K562 (cell line): Measurements from ENCODE around the gene ZNF668. TPM values are rescaled to one million over a fixed set of nuclear protein-coding genes. Genes with fewer than 3 reads are reported as not detected.

Source experiments
- ATAC-seq: fragments of 200-7000 bp; cut with Tn5 transposase; 3 replicates; pipeline ENCODE4 v1.9.1; 2020; ENCODE audit warnings: moderate library complexity
- BruUV-seq: library from RNA; stranded (reverse); fragments of 400-500 nt; replicated peaks from 2 replicates; lab custom pipeline; 2021; lab: Mats Ljungman, UMichigan
- CTCF ChIA-PET: fragments of 300-600 bp; formaldehyde crosslinking; extraction: SDS; loops from one replicate; lab custom pipeline; 2021; ENCODE audit warnings: low intra/inter-chr PET ratio; lab: Yijun Ruan, JAX
- POLR2A ChIA-PET: fragments of 300-600, 350-650 bp; sonication (Branson Sonifier 250); formaldehyde crosslinking; extraction: SDS; loops from one replicate; lab custom pipeline; 2021; ENCODE audit warnings: antibody characterized with exemption, inconsistent platforms; lab: Yijun Ruan, JAX
- DNase-seq, 4 experiments: peaks; one replicate each; pipeline versions ENCODE4 v3.0.0 to v3.0.0-alpha.2; 2011 to 2018; ENCODE audit warnings: low spot score in 3 of 4, mixed read lengths in 3 of 4; ENCODE audit errors: extremely low read depth in 1 of 4
- FAIRE-seq: peaks from 2 replicates; lab custom pipeline; 2011; peaks lifted over from hg19 to GRCh38; lab: Jason Lieb, UNC
- H2AFZ ChIP-seq: 2 replicates; pipeline ENCODE4 v1.6.0; 2011; ENCODE audit warnings: low read depth, low read length, control low read depth, inconsistent platforms
- H3K27ac ChIP-seq: fragments of 200-600 bp; 3 replicates; pipeline ENCODE4 v1.8.0; 2011; ENCODE audit warnings: low read depth, mild to moderate bottlenecking, control low read depth, inconsistent platforms, low read length, moderate library complexity, mixed read lengths; ENCODE audit errors: extremely low read depth
- H3K27me3 ChIP-seq, 2 experiments: fragments of 300-600 bp in 1 of 2; 2 replicates in 1 of 2; 3 replicates in 1 of 2; pipeline versions ENCODE4 v1.6.0 to v1.8.0; 2011; ENCODE audit warnings: inconsistent platforms in 2 of 2, low read length in 2 of 2, mild to moderate bottlenecking in 1 of 2, mixed read lengths in 1 of 2, moderate library complexity in 1 of 2; ENCODE audit not compliant: control insufficient read depth in 2 of 2, insufficient read depth in 2 of 2
- H3K36me3 ChIP-seq: fragments of 300-600 bp; 3 replicates; pipeline ENCODE4 v1.8.0; 2011; ENCODE audit warnings: mild to moderate bottlenecking, low read length, inconsistent platforms; ENCODE audit not compliant: control insufficient read depth, insufficient read depth
- H3K4me1 ChIP-seq, 2 experiments: fragments of 200-600 bp in 1 of 2; replicated peaks in 1 of 2; 2 replicates in 1 of 2; 3 replicates in 1 of 2; pipeline versions ENCODE4 v1.5.1 to v1.8.0; 2011; ENCODE audit warnings: inconsistent platforms in 2 of 2, low read length in 2 of 2, mild to moderate bottlenecking in 1 of 2, mixed read lengths in 1 of 2, moderate library complexity in 1 of 2; ENCODE audit not compliant: control insufficient read depth in 2 of 2, insufficient read depth in 2 of 2
- H3K4me2 ChIP-seq: 2 replicates; pipeline ENCODE4 v1.6.1; 2011; ENCODE audit warnings: low read length, control low read depth, inconsistent platforms, mixed read lengths; ENCODE audit not compliant: insufficient read depth
- H3K4me3 ChIP-seq: fragments of 200-600 bp; sonication (generic), shearing (Covaris generic); 2 replicates; pipeline ENCODE4 v1.5.1; 2016; ENCODE audit warnings: control low read depth, inconsistent platforms
- H3K79me2 ChIP-seq: fragments of 200-600 bp; 3 replicates; pipeline ENCODE4 v1.8.0; 2011; ENCODE audit warnings: low read length, inconsistent platforms; ENCODE audit not compliant: control insufficient read depth, insufficient read depth
- H3K9ac ChIP-seq, 2 experiments: 2 replicates each; pipeline versions ENCODE4 v1.6.0 to v1.6.1; 2011; ENCODE audit warnings: low read depth in 2 of 2, low read length in 2 of 2, control low read depth in 1 of 2, inconsistent platforms in 1 of 2, mild to moderate bottlenecking in 1 of 2, mixed read lengths in 1 of 2; ENCODE audit not compliant: insufficient read depth in 1 of 2
- H3K9me1 ChIP-seq: one replicate; pipeline ENCODE4 v1.6.0; 2011; ENCODE audit warnings: inconsistent platforms, mild to moderate bottlenecking, low read length, moderate library complexity; ENCODE audit not compliant: control insufficient read depth, insufficient read depth
- H3K9me3 ChIP-seq: replicated peaks from 2 replicates; pipeline ENCODE4 v1.5.1; 2011; ENCODE audit warnings: low read depth, low read length, inconsistent platforms; ENCODE audit not compliant: control insufficient read depth, insufficient read depth
- H4K20me1 ChIP-seq: replicated peaks from 2 replicates; pipeline ENCODE4 v1.6.1; 2011; ENCODE audit warnings: low read length, inconsistent platforms, mixed read lengths; ENCODE audit not compliant: control insufficient read depth, insufficient read depth
- FOXK2 ChIP-seq, 2 experiments: fragments of 450-650 bp; IDR thresholded peaks in 1 of 2; conservative IDR thresholded peaks in 1 of 2; 2 replicates each; pipeline ENCODE4 v1.6.1; 2016; ENCODE audit warnings: low read depth in 2 of 2, mild to moderate bottlenecking in 1 of 2
- HBP1 ChIP-seq: fragments of 450-650 bp; formaldehyde crosslinking; IDR thresholded peaks from 2 replicates; pipeline ENCODE4 v1.4.0; 2022; ENCODE audit warnings: missing genetic modification characterization
- HDAC1 ChIP-seq, 2 experiments: fragments of 450-650 bp; IDR thresholded peaks; 2 replicates each; pipeline ENCODE4 v1.6.1; 2016 to 2017; ENCODE audit warnings: inconsistent platforms in 1 of 2, mild to moderate bottlenecking in 1 of 2, moderate library complexity in 1 of 2
- HMG20B ChIP-seq: fragments of 250-450 bp; sonication (Bioruptor Pico); IDR thresholded peaks from 2 replicates; pipeline ENCODE4 v1.5.0; 2021; ENCODE audit warnings: mild to moderate bottlenecking
- KDM4B ChIP-seq, 2 experiments: fragments of 450-650 bp in 1 of 2; sonication (generic) in 1 of 2; IDR thresholded peaks; 2 replicates each; pipeline ENCODE4 v1.6.1; 2016 to 2017; ENCODE audit warnings: borderline replicate concordance in 2 of 2, antibody characterized with exemption in 1 of 2, low read depth in 1 of 2, mild to moderate bottlenecking in 1 of 2
- KLF13 ChIP-seq: fragments of 450-650 bp; IDR thresholded peaks from 2 replicates; pipeline ENCODE4 v1.6.1; 2016; ENCODE audit warnings: missing genetic modification characterization, low read depth, mild to moderate bottlenecking, missing compliant biosample characterization, moderate library complexity, borderline replicate concordance
- NR2C1 ChIP-seq, 2 experiments: fragments of 450-650 bp; IDR thresholded peaks; 2 replicates each; pipeline ENCODE4 v1.6.1; 2017; ENCODE audit warnings: mild to moderate bottlenecking in 2 of 2, antibody characterized with exemption in 1 of 2, inconsistent platforms in 1 of 2, missing compliant biosample characterization in 1 of 2, missing genetic modification characterization in 1 of 2
- POLR2H ChIP-seq: IDR thresholded peaks from 2 replicates; pipeline ENCODE4 v1.6.1; 2016; ENCODE audit warnings: missing genetic modification characterization, low read depth, mild to moderate bottlenecking, control low read depth, missing compliant biosample characterization, moderate library complexity
- PTTG1 ChIP-seq: fragments of 450-650 bp; IDR thresholded peaks from 2 replicates; pipeline ENCODE4 v1.6.1; 2016; ENCODE audit warnings: low read depth, mild to moderate bottlenecking, missing genetic modification characterization, missing compliant biosample characterization
- TRIM28 ChIP-seq: fragments of 450-650 bp; IDR thresholded peaks from 2 replicates; pipeline ENCODE4 v1.6.1; 2017
- ZNF398 ChIP-seq: fragments of 250-450 bp; sonication (Bioruptor Pico); IDR thresholded peaks from 2 replicates; pipeline ENCODE4 v1.8.0; 2021; ENCODE audit warnings: moderate library complexity, mild to moderate bottlenecking, inconsistent platforms
- ZNF431 ChIP-seq: sonication (generic); formaldehyde crosslinking; IDR thresholded peaks from 2 replicates; pipeline ENCODE4 v1.8.0; 2022; ENCODE audit warnings: mild to moderate bottlenecking, missing genetic modification reagents
- whole genome bisulfite sequencing: fragments of 100-300 bp; shearing (Covaris generic); methylation state at CpG from one replicate; pipeline ENCODE4 v1.1.6; 2016; ENCODE audit warnings: low coverage, mixed read lengths; ENCODE audit not compliant: insufficient coverage; ENCODE audit errors: missing lambda C conversion rate; 5-methylcytosine and 5-hydroxymethylcytosine counted together
- in situ Hi-C: fragments of 300-500 bp; cut with MboI; formaldehyde crosslinking; loops from 4 replicates; pipeline ENCODE4 v1.15.0; 2018; ENCODE audit warnings: inconsistent platforms, mixed read lengths
- intact Hi-C: fragments of 100-400 bp; cut with micrococcal nuclease; formaldehyde crosslinking; loops from 2 replicates; pipeline ENCODE4 v1.14.2; 2022
- polyA plus RNA-seq, 8 experiments: library from polyadenylated mRNA; depleted of rRNA in 4 of 8; stranded (reverse) in 5 of 8; unstranded in 3 of 8; fragments of >200 nt; fragmentation: Nextera tagmentation in 2 of 8; fragmentation: Illumina TruSeq in 1 of 8; extraction: Ambion mirVana in 2 of 8; extraction: Trizol in 1 of 8; gene quantifications; 2 replicates each; pipeline versions ENCODE4 v1.2.1 to v1.2.3, GENCODE V29; 2011 to 2014; ENCODE audit warnings: inconsistent platforms in 1 of 8, missing spikeins in 1 of 8
- total RNA-seq, 7 experiments: library from RNA; depleted of rRNA in 6 of 7; stranded (reverse); fragments of >200 nt in 6 of 7; fragmentation: Illumina TruSeq in 2 of 7; extraction: Trizol in 2 of 7; gene quantifications; 2 replicates each; pipeline versions ENCODE4 v1.2.1 to v1.2.3, GENCODE V29; 2011 to 2021; ENCODE audit warnings: low replicate concordance in 1 of 7

The ZNF668 gene
- total and polyA plus RNA-seq, 9 of the 15 experiments (the other 6 are each of a cell fraction or from before 2014, with no cell fraction given) = 0.04 to 15.3 (median 3.8) TPM; not detected in 1

- TF ChIP-seq HDAC1 (IDR thresholded peaks at IDR 0.05) = 0 out of 4 replicates have a peak, but pooled peaks of 1 of the 2 experiments have one; percentile 5
Measured at GRCh38 chr16:31118223-31119155, 44.4 kb upstream of the ZNF668 start (continued).

GRCh38 chr16:31117384-31118222 is 43.6 kb upstream of the ZNF668 start, which contains the start of gene KAT8:
Gene KAT8, plus strand, starts transcription at chr16:31117664. Its CDS starts 18 bp downstream, at chr16:31117682.
- DNase-seq (peak; percentile 98 to 99 (median 98)), FAIRE-seq (peak; percentile 90), ATAC-seq (peak; percentile 95)
- WGBS = 4% methylated on average over 47 of the region's 68 CpGs
- POLR2A ChIA-PET = interaction anchor here (0.6 to 6.0 kb wide), 20 partner anchors 9 to 381 kb away, joined by 3 to 44 read pairs (median 4); partner anchors contain the start of genes FUS, HSD3B7, PRSS53 and PRSS8
- Histone ChIP-seq H3K27ac (peak within 1 kb of the TSS; percentile 91), H3K9me1 (no peaks in the 10 kb centered on the region), H2AFZ (peak within 1 kb of the TSS; percentile 92), H3K36me3 (peaks cover 58% of the 10 kb centered on the region), H3K4me2 (peak within 1 kb of the TSS; percentile 99), H3K79me2 (peaks cover 38% of the 10 kb centered on the region), H3K4me1 (peaks cover 2 to 19% of the 10 kb centered on the region in 2 experiments; a peak in 4 of 5 replicates), H3K27me3 (no peaks in the 10 kb centered on the region), H3K9me3 (no peaks in the 10 kb centered on the region), H4K20me1 (peaks cover 5% of the 10 kb centered on the region), H3K4me3 (peak within 1 kb of the TSS; percentile 68), H3K9ac (peak within 1 kb of the TSS; percentile 90 to 94)
- intact Hi-C loops = loop anchor here (2.0 kb wide), 1 partner anchor 25 kb away; no protein-coding TSS in a partner anchor
- CTCF ChIA-PET = interaction anchor here (0.7 kb wide), 1 partner anchor 95 kb away, joined by 3 read pairs; no protein-coding TSS in a partner anchor
- no TSS peak for BruUV-seq
- in situ Hi-C loops = no loop called here
- TF ChIP-seq HMG20B (CRISPR knock-in tag) (no peak), HBP1 (peak; percentile 47; the same call in 1 of the 2 replicates), FOXK2 (conservative IDR thresholded peaks at IDR 0.05 in 1 of 2, IDR thresholded peaks at IDR 0.05 in 1 of 2; ENCODE audit: low read depth in 2 of 2) (peak in 1 of 2 experiments; percentile 51; a peak in 1 of 4 replicates), KDM4B (IDR thresholded peaks at IDR 0.05; ENCODE audit: borderline replicate concordance in 2 of 2, low read depth in 1 of 2) (peak in 1 of 2 experiments; percentile 96; a peak in 2 of 4 replicates), PTTG1 (tag) (no peak), ZNF431 (CRISPR knock-in tag) (no peak), KLF13 (tag) (no peak), POLR2H (tag) (peak; percentile 94), ZNF398 (CRISPR knock-in tag) (no peak), NR2C1 (IDR thresholded peaks at IDR 0.05) (peak; percentile 99), NR2C1 (tag; IDR thresholded peaks at IDR 0.05) (peak; percentile 99), TRIM28 (no peak)
